Panc1 (cell line): ENCODE data around the gene ZBTB46. TPM values are rescaled to one million over a fixed set of nuclear protein-coding genes. Genes with fewer than 3 reads are reported as not detected.

Experiments
- ATAC-seq: fragments of 200-7000 bp; cut with Tn5 transposase; 2 replicates; pipeline ENCODE4 v1.9.1; 2020; ENCODE audit warnings: mild to moderate bottlenecking, moderate library complexity
- BruUV-seq: library from RNA; stranded (reverse); fragments of 400-500 nt; replicated peaks from 2 replicates; lab custom pipeline; 2021; lab: Mats Ljungman, UMichigan
- CTCF ChIA-PET: fragments of 300-600 bp; sonication (Branson Sonifier 250); formaldehyde crosslinking; loops from one replicate; lab custom pipeline; 2022; ENCODE audit warnings: antibody characterized with exemption; lab: Charles Lee
- POLR2A ChIA-PET: fragments of 300-600 bp; sonication (Branson Sonifier 250); formaldehyde crosslinking; loops from one replicate; lab custom pipeline; 2022; ENCODE audit warnings: antibody characterized with exemption; lab: Charles Lee
- DNase-seq: peaks from one replicate; pipeline ENCODE4 v3.0.0-alpha.2; 2010; ENCODE audit warnings: low read depth, low spot score
- H3K27ac ChIP-seq: 2 replicates; pipeline ENCODE4 v1.5.1; 2011; ENCODE audit warnings: mild to moderate bottlenecking, low read length, inconsistent platforms
- H3K27me3 ChIP-seq: fragments of 200-500 bp; sonication (Bioruptor generic); 2 replicates; pipeline ENCODE4 v1.6.0; 2014; ENCODE audit warnings: low read length, inconsistent platforms; ENCODE audit not compliant: control insufficient read depth, insufficient read depth
- H3K36me3 ChIP-seq: fragments of 200-500 bp; sonication (Bioruptor generic); 2 replicates; pipeline ENCODE4 v1.5.1; 2014; ENCODE audit warnings: inconsistent platforms, mild to moderate bottlenecking, low read length, moderate library complexity; ENCODE audit not compliant: control insufficient read depth, insufficient read depth
- H3K4me1 ChIP-seq: 2 replicates; pipeline ENCODE4 v1.5.1; 2011; ENCODE audit warnings: inconsistent platforms, mild to moderate bottlenecking, low read length, moderate library complexity; ENCODE audit not compliant: control insufficient read depth, insufficient read depth
- H3K4me3 ChIP-seq, 2 experiments: 2 replicates each; pipeline ENCODE4 v1.5.1; 2011 to 2012; ENCODE audit warnings: low read depth in 2 of 2, low read length in 2 of 2, mild to moderate bottlenecking in 2 of 2, inconsistent platforms in 1 of 2, moderate library complexity in 1 of 2
- H3K9me3 ChIP-seq: fragments of 200-500 bp; sonication (Bioruptor generic); 2 replicates; pipeline ENCODE4 v1.5.1; 2014; ENCODE audit warnings: low read depth, mild to moderate bottlenecking, inconsistent platforms, low read length, moderate library complexity; ENCODE audit not compliant: control insufficient read depth, insufficient read depth
- CTCF ChIP-seq: fragments of 450-650 bp; IDR thresholded peaks from 2 replicates; pipeline ENCODE4 v1.5.1; 2017; ENCODE audit warnings: mild to moderate bottlenecking
- POLR2AphosphoS5 ChIP-seq: IDR thresholded peaks from 2 replicates; pipeline ENCODE4 v1.6.1; 2012; ENCODE audit warnings: mild to moderate bottlenecking, low read depth, low read length, moderate library complexity
- REST ChIP-seq, 2 experiments: IDR thresholded peaks; 2 replicates each; pipeline ENCODE4 v1.6.1; 2011 to 2012; ENCODE audit warnings: low read depth in 2 of 2, control low read depth in 1 of 2, low read length in 1 of 2, mild to moderate bottlenecking in 1 of 2, moderate library complexity in 1 of 2; ENCODE audit not compliant: insufficient read depth in 1 of 2
- SIN3A ChIP-seq: IDR thresholded peaks from 2 replicates; pipeline ENCODE4 v1.6.1; 2012; ENCODE audit warnings: low read depth, mild to moderate bottlenecking, low read length, moderate library complexity, borderline replicate concordance; ENCODE audit not compliant: insufficient read depth
- TCF7L2 ChIP-seq: IDR thresholded peaks from 2 replicates; pipeline ENCODE4 v1.6.1; 2011; ENCODE audit warnings: mild to moderate bottlenecking, low read depth, low read length, inconsistent platforms
- in situ Hi-C: cut with HindIII; loops from 2 replicates; pipeline ENCODE4 v1.10.0; 2016; ENCODE audit warnings: low sequenced_read_pairs, low pct_unique_long_range_greater_than_20kb
- intact Hi-C: fragments of 100-400 bp; cut with micrococcal nuclease; formaldehyde crosslinking; loops from one replicate; pipeline ENCODE4 v1.10.0; 2022; ENCODE audit not compliant: unreplicated experiment
- total RNA-seq: library from RNA; stranded (reverse); gene quantifications from one replicate; pipeline ENCODE4 v1.2.1, GENCODE V29; 2021; ENCODE audit not compliant: unreplicated experiment

ZBTB46 gene
- total RNA-seq, 1 experiment from 2014 or later: 15.2 TPM

GRCh38 chr20:63829603-63829944, 1.5 kb downstream of the ZBTB46 start:
- ATAC-seq: no peak
- ChIA-PET POLR2A (no interaction called here), CTCF (no interaction called here)

GRCh38 chr20:63828951-63829350, 2.1 kb downstream of the ZBTB46 start:
- Histone ChIP-seq H3K27ac (peak overlapping the region; percentile 77), H3K27me3 (no peaks in the 10 kb centered on the region), H3K4me3 (peak overlapping the region; percentile 53 to 63; a peak in 2 of 4 replicates), H3K4me1 (peaks cover 33% of the 10 kb centered on the region), H3K9me3 (no peaks in the 10 kb centered on the region), H3K36me3 (no peaks in the 10 kb centered on the region)
- ChIA-PET CTCF (no interaction called here), POLR2A (no interaction called here)
- DNase-seq: no peak
- intact Hi-C loops (no loop called here), in situ Hi-C loops (no loop called here)
- no peak for ATAC-seq
- BruUV-seq: no TSS peak
- TF ChIP-seq CTCF (no peak), POLR2AphosphoS5 (no peak), TCF7L2 (no peak), REST (IDR thresholded peaks at IDR 0.05; ENCODE audit: insufficient read depth in 1 of 2, low read depth in 2 of 2, low read length in 1 of 2) (no peak), SIN3A (no peak)

More at GRCh38 chr20:63829603-63829944, 1.5 kb downstream of the ZBTB46 start:
- H3K27ac ChIP-seq: peak overlapping the region; percentile 77
- no peaks in the 10 kb centered on the region for H3K9me3 ChIP-seq
- H3K4me3 ChIP-seq: peak overlapping the region; percentile 53 to 63
- no peaks in the 10 kb centered on the region for H3K36me3 ChIP-seq
- H3K4me1 ChIP-seq: peaks cover 34% of the 10 kb centered on the region
- in situ Hi-C loops (no loop called here), intact Hi-C loops (no loop called here)
- TF ChIP-seq SIN3A: no peak
- no peak for TF ChIP-seq POLR2AphosphoS5
- TF ChIP-seq TCF7L2: no peak
- TSS peak; percentile 70 for BruUV-seq
- no peak for DNase-seq
- H3K27me3 ChIP-seq: no peaks in the 10 kb centered on the region

- DNase-seq (no peak), ATAC-seq (no peak)
- Histone ChIP-seq H3K36me3 (no peaks in the 10 kb centered on the region), H3K4me3 (no peak overlapping the region), H3K9me3 (no peaks in the 10 kb centered on the region), H3K27ac (0 out of 2 replicates have a peak overlapping the region, but pooled peaks have one; percentile 49), H3K27me3 (no peaks in the 10 kb centered on the region), H3K4me1 (peaks cover 33% of the 10 kb centered on the region)
- CTCF ChIA-PET: no interaction called here
- intact Hi-C loops (no loop called here), in situ Hi-C loops (no loop called here)
- no TSS peak for BruUV-seq
- TF ChIP-seq REST (IDR thresholded peaks at IDR 0.05; ENCODE audit: insufficient read depth in 1 of 2, low read depth in 2 of 2, low read length in 1 of 2) (no peak), CTCF (no peak), SIN3A (no peak), POLR2AphosphoS5 (no peak), TCF7L2 (no peak)
- POLR2A ChIA-PET: no interaction called here
Observed at GRCh38 chr20:63828545-63828944, 2.5 kb downstream of the ZBTB46 start.
